ENCODE measurements around the gene NEU1.
"Not testable (repeated sequence)": the region's sequence is repeated elsewhere in the genome, so short reads cannot be mapped to it uniquely, and the experiment has no call there.

DNA sequence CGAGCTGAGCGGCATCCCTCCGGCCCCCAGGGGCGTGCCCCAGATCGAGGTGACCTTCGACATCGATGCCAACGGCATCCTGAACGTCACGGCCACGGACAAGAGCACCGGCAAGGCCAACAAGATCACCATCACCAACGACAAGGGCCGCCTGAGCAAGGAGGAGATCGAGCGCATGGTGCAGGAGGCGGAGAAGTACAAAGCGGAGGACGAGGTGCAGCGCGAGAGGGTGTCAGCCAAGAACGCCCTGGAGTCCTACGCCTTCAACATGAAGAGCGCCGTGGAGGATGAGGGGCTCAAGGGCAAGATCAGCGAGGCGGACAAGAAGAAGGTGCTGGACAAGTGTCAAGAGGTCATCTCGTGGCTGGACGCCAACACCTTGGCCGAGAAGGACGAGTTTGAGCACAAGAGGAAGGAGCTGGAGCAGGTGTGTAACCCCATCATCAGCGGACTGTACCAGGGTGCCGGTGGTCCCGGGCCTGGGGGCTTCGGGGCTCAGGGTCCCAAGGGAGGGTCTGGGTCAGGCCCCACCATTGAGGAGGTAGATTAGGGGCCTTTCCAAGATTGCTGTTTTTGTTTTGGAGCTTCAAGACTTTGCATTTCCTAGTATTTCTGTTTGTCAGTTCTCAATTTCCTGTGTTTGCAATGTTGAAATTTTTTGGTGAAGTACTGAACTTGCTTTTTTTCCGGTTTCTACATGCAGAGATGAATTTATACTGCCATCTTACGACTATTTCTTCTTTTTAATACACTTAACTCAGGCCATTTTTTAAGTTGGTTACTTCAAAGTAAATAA lies 45.3 kb downstream of the NEU1 start:
- TF ChIP-seq POLR2A (IDR thresholded peaks at IDR 0.05; ENCODE audit: low read length); MAZ (IDR thresholded peaks at IDR 0.05; ENCODE audit: borderline replicate concordance, low read depth, low read length); EP300 (IDR thresholded peaks at IDR 0.05); JUN (IDR thresholded peaks at IDR 0.05); HOXA7 (CRISPR knock-in tag; IDR thresholded peaks at IDR 0.05); CEBPB (IDR thresholded peaks at IDR 0.05); HEYL (CRISPR knock-in tag; IDR thresholded peaks at IDR 0.05); RFX5 (IDR thresholded peaks at IDR 0.05); RNF2 (IDR thresholded peaks at IDR 0.05; ENCODE audit: borderline replicate concordance, low read depth); CHD4 (IDR thresholded peaks at IDR 0.05; ENCODE audit: borderline replicate concordance); POLR2AphosphoS2 (conservative IDR thresholded peaks at IDR 0.05; ENCODE audit: low read length): not testable (repeated sequence)
- TF ChIP-seq, protein P1, sequence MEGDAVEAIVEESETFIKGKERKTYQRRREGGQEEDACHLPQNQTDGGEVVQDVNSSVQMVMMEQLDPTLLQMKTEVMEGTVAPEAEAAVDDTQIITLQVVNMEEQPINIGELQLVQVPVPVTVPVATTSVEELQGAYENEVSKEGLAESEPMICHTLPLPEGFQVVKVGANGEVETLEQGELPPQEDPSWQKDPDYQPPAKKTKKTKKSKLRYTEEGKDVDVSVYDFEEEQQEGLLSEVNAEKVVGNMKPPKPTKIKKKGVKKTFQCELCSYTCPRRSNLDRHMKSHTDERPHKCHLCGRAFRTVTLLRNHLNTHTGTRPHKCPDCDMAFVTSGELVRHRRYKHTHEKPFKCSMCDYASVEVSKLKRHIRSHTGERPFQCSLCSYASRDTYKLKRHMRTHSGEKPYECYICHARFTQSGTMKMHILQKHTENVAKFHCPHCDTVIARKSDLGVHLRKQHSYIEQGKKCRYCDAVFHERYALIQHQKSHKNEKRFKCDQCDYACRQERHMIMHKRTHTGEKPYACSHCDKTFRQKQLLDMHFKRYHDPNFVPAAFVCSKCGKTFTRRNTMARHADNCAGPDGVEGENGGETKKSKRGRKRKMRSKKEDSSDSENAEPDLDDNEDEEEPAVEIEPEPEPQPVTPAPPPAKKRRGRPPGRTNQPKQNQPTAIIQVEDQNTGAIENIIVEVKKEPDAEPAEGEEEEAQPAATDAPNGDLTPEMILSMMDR (IDR thresholded peaks at IDR 0.05), result not testable (repeated sequence)
- TF ChIP-seq, protein P2, sequence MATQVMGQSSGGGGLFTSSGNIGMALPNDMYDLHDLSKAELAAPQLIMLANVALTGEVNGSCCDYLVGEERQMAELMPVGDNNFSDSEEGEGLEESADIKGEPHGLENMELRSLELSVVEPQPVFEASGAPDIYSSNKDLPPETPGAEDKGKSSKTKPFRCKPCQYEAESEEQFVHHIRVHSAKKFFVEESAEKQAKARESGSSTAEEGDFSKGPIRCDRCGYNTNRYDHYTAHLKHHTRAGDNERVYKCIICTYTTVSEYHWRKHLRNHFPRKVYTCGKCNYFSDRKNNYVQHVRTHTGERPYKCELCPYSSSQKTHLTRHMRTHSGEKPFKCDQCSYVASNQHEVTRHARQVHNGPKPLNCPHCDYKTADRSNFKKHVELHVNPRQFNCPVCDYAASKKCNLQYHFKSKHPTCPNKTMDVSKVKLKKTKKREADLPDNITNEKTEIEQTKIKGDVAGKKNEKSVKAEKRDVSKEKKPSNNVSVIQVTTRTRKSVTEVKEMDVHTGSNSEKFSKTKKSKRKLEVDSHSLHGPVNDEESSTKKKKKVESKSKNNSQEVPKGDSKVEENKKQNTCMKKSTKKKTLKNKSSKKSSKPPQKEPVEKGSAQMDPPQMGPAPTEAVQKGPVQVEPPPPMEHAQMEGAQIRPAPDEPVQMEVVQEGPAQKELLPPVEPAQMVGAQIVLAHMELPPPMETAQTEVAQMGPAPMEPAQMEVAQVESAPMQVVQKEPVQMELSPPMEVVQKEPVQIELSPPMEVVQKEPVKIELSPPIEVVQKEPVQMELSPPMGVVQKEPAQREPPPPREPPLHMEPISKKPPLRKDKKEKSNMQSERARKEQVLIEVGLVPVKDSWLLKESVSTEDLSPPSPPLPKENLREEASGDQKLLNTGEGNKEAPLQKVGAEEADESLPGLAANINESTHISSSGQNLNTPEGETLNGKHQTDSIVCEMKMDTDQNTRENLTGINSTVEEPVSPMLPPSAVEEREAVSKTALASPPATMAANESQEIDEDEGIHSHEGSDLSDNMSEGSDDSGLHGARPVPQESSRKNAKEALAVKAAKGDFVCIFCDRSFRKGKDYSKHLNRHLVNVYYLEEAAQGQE (IDR thresholded peaks at IDR 0.05), result not testable (repeated sequence)

Data from A549 (cell line).